HG03060 (cell line): ENCODE measurements around the gene PALS2.

Source experiments
- ATAC-seq: cut with Tn5 transposase; IDR thresholded peaks from one replicate; pipeline ENCODE4 v1.9.1; 2021; ENCODE audit warnings: low read depth, moderate number of reproducible peaks; ENCODE audit not compliant: unreplicated experiment

PALS2 gene, protein sequence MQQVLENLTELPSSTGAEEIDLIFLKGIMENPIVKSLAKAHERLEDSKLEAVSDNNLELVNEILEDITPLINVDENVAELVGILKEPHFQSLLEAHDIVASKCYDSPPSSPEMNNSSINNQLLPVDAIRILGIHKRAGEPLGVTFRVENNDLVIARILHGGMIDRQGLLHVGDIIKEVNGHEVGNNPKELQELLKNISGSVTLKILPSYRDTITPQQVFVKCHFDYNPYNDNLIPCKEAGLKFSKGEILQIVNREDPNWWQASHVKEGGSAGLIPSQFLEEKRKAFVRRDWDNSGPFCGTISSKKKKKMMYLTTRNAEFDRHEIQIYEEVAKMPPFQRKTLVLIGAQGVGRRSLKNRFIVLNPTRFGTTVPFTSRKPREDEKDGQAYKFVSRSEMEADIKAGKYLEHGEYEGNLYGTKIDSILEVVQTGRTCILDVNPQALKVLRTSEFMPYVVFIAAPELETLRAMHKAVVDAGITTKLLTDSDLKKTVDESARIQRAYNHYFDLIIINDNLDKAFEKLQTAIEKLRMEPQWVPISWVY

DNA sequence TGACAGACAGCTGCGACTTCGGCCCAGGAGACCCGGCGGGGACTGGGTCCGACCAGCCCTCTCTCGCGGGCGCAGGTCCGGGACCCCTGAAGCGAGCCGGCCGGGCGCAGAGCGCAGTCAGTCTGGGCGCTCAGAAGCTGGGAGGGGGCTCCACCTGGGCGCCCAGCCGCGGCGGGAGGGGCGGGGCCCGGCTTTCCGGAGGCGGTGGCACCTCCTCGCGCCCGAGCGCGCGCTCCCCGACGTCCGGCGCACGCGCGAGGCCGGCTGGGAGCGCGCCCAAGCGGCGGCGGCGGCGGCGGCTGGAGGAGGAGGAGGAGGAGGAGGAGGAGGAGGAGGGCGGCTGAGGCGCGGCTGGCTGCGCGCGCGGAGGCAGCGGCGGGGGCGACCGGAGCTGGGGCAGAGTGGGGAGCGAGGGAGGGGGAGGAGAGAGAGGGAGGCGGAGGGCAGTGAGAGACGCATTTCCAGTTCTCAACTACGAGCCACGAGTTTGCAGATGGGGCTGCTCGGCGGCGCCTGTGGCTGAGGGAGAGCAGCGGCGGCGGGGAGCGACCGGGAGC lies at the start of gene PALS2:
PALS2 (plus strand) TSS at position 456 of the 557 bp plus-strand sequence. CDS start 50,216 bp downstream, outside the sequence.
- no peak for ATAC-seq

DNA sequence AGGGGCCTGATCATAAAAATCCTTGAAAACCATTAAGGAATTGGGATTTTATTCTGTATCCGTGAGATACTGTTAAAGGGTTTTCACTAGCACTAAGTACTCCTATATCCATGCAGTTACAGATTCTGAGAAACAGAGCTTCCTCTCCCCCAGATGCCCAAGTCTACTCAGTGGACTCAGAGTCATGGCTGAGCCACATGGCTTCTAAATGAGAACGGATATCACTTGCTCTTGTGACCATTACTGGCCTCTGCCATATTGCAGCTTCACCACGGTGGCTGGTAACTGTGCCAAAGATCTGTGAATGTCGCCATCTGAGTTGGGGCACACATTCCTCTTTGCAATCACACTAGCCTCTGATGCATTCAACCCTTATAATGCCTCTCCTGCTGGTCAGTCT lies 42.0 kb upstream of the PALS2 start:
- no peak for ATAC-seq

DNA sequence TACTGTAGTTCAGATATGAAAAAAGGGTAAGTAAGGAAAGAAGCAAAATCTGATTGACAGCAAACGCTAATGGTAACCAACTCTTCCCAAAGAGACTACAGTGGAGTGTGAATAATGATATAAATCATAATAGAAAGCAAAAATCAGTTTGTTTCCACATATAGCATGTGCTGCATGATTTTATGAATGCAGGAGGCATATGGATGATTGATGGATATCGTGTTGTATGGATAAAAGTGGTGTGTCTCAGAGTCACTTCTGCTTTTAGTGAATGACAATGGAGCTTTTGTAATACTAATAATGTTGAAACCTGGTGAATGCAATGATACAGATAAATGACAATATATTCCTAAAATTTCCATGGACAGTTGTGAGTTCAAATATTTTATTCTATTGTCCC lies 36.6 kb upstream of the PALS2 start:
- ATAC-seq: no peak

DNA sequence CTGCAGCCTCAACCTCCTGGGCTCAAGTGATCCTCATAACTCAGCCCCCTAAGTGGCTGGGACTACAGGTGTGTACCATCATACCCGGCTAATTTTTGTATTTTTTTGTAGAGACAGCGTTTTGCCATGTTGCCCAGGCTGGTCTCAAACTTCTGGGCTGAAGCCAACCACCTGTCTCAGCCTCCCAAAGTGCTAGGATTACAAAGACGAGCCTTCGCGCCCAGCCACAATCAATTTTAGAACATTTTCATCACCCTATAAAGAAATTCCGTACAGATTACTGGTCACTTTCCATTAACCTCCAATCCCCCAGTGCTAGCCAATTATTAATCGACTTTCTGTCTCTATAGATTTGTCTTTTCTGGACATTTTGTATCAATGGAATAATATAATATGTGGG lies 32.3 kb upstream of the PALS2 start:
- ATAC-seq: no peak

DNA sequence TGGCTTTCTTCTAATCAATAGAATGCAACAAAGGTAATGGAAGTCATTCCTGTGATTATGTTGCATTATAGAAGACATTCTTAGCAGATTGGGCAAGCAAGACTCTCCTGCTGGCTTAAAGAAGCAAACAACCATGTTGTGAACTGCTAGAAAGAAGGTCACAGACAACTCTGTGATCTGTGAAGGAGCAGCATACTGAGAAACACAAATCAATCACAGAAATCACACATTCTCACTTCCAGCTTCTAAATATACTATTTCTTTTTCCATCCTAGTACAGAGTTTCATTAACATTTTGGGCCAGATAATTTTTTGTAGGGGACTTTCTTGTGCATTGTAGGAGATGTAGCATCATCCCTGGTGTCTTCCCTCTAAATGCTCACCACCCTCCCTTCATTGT lies 28.0 kb upstream of the PALS2 start:
- no peak for ATAC-seq

DNA sequence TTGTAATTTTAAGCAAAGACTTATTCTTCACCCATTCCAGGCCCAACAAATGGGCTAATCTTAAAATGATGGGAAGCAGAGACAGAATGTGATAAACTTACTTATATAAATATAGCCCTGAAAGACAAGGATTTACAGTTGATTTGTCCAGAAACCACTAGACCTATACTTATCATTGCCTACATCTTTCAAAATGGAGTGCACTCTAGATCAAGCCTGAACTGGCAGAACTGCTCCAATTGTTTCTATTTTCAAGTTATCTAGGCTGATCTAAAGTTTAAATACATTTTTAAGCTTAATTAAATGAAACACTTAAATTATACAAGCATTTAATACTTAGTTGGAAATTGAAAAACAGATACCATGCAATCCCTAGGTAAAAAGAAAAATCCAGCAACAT lies 24.9 kb upstream of the PALS2 start:
- ATAC-seq: no peak

DNA sequence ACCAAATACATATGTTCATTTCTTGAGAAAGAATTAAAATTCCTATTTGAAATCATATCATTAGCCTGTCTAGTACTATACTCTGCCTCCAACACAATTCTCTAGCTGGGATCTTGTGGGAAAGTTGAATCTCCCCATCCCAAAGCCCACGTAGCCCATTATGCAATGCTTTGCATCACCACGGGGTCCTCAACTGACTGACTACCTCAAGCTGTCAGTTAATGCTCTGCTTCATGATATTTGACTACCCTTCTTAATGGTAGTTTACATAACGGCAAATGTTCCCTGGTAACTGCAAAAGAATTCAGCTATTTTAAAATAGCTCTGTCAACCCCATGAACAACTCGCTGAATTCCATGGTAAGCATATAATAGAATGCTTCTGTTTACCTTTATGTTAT lies 23.3 kb upstream of the PALS2 start:
- no peak for ATAC-seq

DNA sequence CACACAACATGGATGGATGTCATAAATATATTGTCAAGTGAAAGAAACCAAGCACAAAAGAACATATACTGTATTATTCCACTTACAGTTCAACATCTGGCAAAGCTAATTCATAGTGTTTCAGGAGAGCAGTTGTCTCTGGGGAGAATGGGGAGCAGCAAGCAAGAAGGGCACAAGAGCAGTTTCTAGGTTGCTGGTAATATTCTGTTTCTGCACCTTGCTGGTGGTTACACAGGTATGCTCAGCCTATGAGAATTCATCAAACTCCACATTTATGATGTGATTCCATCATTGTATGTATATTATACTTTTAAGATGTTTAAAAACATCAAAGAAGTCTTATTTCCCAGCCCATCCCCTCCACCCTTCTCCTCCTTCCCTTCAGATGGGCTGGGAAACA lies 18.1 kb upstream of the PALS2 start:
- no peak for ATAC-seq

DNA sequence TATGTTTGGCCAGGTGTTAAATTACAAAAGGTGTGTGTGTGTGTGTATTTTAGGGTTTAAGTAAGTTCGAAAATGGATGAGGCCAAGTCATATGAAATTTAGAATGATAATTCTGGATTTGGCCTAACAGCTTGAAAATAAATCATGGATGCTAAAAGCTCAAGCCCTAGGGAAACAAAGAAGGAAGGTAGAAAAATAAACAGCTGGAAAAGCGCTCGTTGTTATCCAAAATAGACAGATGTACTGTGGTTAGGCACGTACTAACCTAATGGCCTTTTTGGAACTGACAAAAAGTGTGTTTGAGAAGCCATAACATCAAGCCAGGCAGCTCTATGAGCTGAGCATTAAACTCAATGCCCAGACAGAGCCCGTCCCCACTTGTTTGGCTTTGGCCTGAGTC lies 17.5 kb upstream of the PALS2 start:
- no peak for ATAC-seq

DNA sequence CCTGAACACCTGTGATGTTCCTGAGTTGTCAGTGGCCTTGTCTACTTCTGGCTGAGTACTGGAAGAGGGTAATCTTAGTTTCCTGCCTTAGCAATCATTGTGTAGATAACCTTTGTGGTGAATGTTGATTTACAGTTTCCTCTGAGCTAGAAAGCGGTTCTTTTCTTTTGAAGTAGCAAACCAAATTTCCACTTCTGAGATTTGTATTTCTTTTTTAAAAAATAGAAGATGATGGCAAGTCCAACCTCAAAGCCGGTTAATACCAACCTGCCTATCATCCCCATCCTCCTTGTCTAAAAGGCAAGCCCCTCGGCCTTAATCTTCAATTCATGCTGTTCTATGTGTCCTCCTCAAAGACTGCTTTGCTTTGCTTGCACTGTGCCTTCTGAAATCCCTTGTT lies 12.5 kb upstream of the PALS2 start:
- ATAC-seq: no peak

DNA sequence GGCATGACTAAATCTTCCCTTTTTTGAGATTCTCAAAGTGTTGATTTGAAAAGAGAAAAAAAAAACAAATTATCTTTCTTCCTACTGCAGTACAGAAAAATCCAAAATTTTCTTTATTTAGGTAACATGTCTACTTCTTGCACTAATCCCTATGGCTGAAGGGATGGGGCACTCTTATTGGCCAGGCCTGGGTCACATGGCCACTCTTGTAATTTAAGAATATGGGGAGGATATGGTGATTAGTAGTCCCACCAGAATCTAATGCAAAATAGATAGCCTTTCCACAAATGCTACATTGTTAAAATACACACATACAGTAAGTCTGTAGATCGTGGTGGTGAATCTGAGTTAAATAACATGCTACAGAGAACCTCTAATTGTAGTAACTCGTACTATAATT lies 7.0 kb upstream of the PALS2 start:
- ATAC-seq: no peak

DNA sequence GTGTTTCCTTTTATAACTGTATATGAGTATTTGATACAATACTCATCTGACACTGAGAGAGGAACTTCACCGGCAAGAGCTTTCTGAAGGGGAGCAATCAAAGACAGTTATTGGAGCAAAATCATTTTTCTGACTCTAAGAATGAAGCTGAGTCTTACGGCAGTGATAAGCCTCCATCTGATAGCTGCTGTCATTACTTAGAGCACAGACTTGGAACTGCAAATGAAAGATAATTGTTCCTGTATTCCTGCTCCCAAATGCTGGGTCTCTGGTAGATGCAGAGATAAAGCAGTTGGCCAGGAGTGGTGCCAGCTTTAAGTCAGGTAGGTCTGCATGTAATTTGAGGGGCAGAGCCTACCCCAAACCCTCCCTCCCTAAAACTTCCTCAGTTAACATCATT lies 2.3 kb upstream of the PALS2 start:
- no peak for ATAC-seq

DNA sequence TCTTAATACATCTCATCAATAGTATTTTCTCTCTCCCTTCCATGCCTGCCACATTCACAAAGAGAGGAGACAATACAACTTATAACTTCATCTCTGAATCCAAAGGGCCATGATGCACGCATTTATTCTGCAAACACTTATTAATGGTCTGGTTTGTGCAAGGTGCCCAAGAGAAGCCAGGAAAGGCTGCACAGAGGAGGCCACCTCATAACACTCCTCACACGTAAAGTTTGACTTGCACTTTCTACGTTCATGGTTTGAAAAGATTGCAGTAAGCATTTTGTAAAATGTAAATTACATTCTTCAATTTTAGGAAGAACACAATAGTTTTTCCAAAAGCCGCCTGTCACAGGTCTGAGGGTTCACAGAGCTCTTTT lies 1.2 kb upstream of the PALS2 start:
- no peak for ATAC-seq

DNA sequence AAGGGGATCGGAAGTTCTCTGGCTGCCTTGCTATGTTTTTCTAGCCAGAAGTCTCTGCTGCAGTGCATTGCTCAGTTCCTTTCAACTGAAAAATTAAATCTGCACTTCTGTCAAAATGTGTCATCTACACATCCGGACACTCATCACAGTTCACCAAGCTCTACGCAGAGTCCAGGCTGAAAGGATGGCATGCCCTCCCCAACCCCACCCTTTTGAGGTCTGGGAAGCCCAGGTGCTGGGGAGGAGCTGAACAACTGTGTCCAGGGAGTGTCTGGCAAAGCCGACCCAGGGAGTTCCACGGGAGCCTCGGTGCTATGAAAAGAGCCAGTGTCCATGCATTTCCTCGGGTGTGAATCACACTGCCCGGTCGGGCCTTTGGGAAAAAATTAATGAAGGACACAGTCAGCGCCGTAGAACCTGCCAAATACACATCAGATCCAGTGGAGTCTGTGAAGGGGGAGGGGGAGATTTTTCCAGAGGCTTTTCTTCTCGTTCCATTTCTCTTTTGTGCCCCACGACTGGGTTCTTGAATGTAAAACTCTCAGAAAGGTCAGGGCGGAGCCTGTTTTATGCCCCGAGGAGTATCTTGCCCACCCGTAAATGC lies 757 bp upstream of the PALS2 start:
- ATAC-seq: no peak

DNA sequence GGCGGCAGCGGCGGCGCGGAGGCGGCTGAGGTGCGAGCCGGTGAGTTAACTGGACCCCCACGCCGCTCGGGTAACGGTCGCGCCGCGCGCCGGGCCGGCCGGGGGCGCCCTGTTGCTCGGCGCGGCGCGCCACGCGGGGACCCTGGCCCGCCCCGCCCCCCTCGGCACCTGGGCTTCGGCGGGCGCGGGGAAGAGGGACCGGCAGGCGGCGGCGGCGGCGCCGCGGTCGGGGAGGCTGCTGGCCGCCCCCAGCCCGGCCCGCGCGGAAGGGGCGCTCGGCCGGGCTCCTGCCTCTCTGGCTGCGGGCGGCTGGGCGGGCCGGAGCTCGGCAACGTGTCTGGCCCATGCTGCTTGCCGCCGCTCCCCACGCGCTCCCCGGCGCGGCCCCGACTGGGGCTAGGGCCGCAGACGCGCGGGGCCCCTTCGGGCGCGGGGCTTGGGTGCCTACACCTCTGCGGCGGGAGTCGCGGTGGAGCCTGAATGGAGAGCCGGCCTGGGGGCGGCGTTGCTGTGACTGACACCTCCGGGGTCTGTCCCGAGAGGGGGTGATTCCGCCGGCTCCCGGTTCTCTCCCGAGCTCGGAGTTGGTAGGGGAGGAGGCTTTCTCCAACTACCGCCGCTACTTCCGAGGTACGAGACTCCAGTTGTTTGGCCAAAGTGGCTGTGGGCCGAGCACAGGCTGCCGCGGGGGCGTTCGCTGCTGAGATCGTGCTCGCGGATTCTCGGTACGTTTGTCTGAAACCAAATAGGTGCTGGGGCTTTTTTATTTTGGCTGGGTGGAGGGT lies 494 bp downstream of the PALS2 start:
- ATAC-seq: no peak

DNA sequence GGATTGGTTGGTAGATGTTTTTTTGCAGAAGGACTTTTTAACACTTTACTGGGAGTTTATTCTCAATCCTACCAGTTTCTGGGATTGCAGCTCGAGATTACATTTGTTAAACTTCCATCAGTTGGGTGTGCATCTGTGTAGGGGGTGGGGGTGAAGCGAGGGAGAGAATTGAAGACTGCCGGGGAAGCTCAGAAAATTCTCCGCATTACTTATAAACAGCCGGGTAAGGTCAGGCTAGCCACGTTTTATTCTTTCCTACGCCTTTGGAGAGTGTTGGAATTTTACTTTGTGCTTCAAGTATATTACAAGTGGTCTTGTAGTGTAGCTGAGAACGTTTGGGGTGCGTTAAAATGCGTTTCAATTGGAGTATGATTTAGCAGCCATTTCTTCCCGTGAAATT lies 1.1 kb downstream of the PALS2 start:
- no peak for ATAC-seq

DNA sequence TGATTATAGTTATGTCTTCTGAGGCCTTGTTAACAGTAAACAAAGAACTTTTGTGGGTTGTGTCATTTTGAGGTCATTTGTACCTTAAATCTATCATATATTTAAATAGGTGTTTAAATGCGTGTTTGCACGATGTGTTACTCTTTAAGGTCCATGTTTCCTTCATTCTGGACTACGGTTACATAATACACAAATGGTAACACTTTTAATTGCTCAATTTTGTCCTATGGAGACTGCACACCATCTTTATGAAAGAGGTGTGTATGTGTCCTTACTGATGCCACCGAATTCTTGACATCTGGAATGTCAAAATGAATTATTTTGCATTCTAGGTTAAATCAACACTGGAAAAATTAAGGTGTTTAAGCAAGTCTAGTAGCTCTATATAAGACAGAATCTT lies 1.7 kb downstream of the PALS2 start:
- no peak for ATAC-seq

DNA sequence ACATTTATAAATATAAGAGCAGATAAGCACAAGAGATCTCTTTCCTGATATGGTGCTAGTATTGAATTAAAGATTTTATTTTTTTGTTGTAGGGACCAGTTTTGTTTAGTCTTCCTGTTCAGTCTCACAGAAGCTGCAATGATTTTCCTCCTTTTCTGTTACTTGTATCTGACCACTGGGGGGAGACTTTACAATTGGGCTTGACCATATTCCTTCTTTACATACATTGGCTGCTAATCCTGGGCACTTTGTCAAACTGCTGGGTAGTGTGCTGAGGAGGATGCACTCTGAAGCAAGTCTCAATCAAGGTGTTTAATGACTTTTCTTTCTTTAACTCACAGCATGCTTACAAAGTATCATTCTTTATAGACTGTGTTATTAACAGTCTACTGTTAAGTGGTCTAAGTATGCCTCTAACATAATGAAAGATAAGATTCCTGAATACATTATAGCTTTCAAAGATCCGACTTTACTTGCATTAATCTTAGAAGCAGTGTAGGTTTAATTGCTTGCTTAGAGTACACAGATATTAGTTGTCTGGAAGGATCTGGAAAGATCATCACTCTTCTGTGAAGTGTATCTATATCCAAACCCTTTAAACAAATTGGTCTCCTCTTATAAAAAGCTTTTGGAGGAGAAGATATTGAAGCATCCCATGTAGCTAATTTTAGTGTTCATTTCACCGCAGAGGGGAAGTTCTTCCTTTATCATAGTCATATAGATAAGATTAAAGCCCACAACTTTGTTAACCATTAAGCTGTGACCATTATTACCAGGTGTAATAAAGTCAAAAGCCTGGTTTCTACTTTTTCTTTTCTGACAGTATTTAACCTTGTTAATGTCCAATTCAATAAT lies 3.1 kb downstream of the PALS2 start:
- ATAC-seq: no peak

DNA sequence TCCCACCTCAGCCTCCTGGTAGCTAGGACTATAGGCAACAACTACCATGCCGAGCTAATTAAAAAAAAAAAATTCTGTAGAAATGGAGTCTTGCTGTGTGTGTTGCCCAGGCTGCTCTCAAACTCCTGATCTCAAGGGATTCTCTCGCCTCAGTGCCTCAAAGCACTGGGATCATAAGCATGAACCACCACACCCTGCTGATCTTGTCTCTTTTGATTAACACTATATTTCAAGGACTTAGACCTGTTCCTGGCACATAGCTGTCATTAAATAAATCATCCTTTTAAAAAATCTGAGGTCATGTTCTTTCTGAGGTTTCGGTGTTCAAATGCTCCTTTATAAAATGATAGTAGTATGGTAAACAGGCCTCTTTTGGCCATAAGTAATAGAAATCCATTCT lies 4.8 kb downstream of the PALS2 start:
- ATAC-seq: no peak

DNA sequence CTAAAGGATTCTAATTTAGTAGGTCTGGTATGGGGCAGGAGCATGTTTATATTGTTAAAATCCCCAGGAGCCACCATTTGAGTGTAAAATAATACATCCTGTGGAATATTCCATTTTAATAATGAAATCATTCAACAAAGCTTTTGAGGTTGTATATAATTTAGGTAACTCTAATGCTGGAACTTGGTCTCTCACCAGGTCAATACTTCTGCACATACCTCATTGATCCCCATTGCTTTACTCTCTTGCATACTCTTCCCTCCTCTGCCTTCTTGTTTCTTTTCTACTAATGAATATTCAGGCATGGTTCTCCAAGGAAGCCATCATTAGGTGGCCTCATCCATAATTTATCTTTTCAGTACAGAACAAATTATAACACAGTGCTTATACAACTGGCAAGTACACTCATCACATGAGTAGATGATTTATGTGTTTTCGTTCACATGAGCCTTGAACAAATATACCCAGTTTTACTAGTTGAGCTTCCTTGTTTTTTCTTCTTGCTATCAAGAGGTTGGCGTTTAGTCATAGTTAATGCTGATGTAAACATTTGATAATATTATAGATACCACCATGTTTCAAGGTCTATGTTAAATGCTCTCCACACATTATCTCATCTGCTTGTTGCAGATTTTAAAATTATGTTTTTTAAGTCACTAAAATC lies 7.2 kb downstream of the PALS2 start:
- ATAC-seq: no peak
